ENCODE measurements around the gene FZD7.

DNA sequence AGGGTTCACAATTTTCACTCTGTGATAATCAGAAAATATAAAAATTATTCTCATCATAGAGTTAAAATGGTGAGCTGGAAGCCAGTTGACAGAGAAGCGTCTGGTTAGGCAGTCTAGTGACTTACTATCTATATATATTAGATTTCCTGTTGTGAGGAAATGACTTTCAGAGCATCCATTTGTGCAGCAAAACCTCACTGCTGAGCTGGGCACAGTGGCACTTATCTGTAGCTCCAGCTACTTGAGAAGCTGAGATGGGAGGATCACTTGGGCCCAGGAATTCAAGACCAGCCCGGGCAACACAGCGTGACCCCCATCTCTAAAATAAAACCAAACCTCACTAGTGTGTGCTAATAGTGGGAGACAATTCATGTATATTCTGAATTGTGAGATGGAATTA lies 32.2 kb downstream of the FZD7 start:
- TF ChIP-seq MAFK (IDR thresholded peaks at IDR 0.05; ENCODE audit: low read depth, low read length), result no peak
- TF ChIP-seq POLR2AphosphoS5 (IDR thresholded peaks at IDR 0.05; ENCODE audit: low read depth, low read length), result no peak
- TF ChIP-seq, protein P1, sequence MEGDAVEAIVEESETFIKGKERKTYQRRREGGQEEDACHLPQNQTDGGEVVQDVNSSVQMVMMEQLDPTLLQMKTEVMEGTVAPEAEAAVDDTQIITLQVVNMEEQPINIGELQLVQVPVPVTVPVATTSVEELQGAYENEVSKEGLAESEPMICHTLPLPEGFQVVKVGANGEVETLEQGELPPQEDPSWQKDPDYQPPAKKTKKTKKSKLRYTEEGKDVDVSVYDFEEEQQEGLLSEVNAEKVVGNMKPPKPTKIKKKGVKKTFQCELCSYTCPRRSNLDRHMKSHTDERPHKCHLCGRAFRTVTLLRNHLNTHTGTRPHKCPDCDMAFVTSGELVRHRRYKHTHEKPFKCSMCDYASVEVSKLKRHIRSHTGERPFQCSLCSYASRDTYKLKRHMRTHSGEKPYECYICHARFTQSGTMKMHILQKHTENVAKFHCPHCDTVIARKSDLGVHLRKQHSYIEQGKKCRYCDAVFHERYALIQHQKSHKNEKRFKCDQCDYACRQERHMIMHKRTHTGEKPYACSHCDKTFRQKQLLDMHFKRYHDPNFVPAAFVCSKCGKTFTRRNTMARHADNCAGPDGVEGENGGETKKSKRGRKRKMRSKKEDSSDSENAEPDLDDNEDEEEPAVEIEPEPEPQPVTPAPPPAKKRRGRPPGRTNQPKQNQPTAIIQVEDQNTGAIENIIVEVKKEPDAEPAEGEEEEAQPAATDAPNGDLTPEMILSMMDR (IDR thresholded peaks at IDR 0.05; ENCODE audit: control extremely low read depth in 1 of 3, insufficient read depth in 1 of 3, low read depth in 1 of 3, low read length in 3 of 3), result no peak
- no peak for TF ChIP-seq POLR2A (IDR thresholded peaks at IDR 0.05; ENCODE audit: control extremely low read depth in 1 of 2, low read depth in 2 of 2, low read length in 2 of 2)
- no peak for TF ChIP-seq PHF8 (conservative IDR thresholded peaks at IDR 0.05; ENCODE audit: low read depth, low read length)
- no peak for TF ChIP-seq ZNF274 (IDR thresholded peaks at IDR 0.05; ENCODE audit: borderline replicate concordance, extremely low read depth, low read length)
- TF ChIP-seq JUN (IDR thresholded peaks at IDR 0.05; ENCODE audit: low read depth, low read length), result no peak
- TF ChIP-seq EP300 (IDR thresholded peaks at IDR 0.05; ENCODE audit: borderline replicate concordance in 1 of 2, low read depth in 2 of 2, low read length in 2 of 2), result no peak
- TF ChIP-seq CEBPB (IDR thresholded peaks at IDR 0.05; ENCODE audit: low read depth, low read length), result no peak
- TF ChIP-seq, protein P2, sequence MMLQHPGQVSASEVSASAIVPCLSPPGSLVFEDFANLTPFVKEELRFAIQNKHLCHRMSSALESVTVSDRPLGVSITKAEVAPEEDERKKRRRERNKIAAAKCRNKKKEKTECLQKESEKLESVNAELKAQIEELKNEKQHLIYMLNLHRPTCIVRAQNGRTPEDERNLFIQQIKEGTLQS (IDR thresholded peaks at IDR 0.05; ENCODE audit: insufficient read depth, low read depth, low read length), result no peak
- TF ChIP-seq GABPA (IDR thresholded peaks at IDR 0.05; ENCODE audit: borderline replicate concordance, insufficient read depth, low read length), result no peak
- TF ChIP-seq NANOG (IDR thresholded peaks at IDR 0.05; ENCODE audit: insufficient read depth, low read depth, low read length, poor library complexity, severe bottlenecking), result no peak
- no peak for TF ChIP-seq RAD21 (IDR thresholded peaks at IDR 0.05 in 1 of 2, conservative IDR thresholded peaks at IDR 0.05 in 1 of 2; ENCODE audit: low read depth in 2 of 2, low read length in 2 of 2)
- TF ChIP-seq TAF1 (IDR thresholded peaks at IDR 0.05; ENCODE audit: low read depth, low read length), result no peak

Measured in H1 (cell line).